Activated CD8-positive, alpha-beta T cell treated with anti-CD3 and anti-CD28 coated beads, Interleukin-2, amount 10 ng/mL, durations not matched to agents 7 days and 5 days (primary cell): ENCODE data around the gene PCSK6. TPM values are rescaled to one million over a fixed set of nuclear protein-coding genes. Genes with fewer than 3 reads are reported as not detected.
"Not testable (repeated sequence)": the region's sequence is repeated elsewhere in the genome, so short reads cannot be mapped to it uniquely, and the experiment has no call there.

ENCODE experiments used
- ATAC-seq: fragments of 150-1000 bp; cut with Tn5 transposase; one replicate; pipeline ENCODE4 v1.10.0; 2021; ENCODE audit warnings: moderate library complexity
- CTCF ChIA-PET: fragments of 350-600 bp; sonication (Branson Sonifier 250); formaldehyde crosslinking; loops from one replicate; lab custom pipeline; 2021; ENCODE audit warnings: antibody characterized with exemption; lab: Charles Lee
- POLR2A ChIA-PET: fragments of 350-600 bp; sonication (Branson Sonifier 250); formaldehyde crosslinking; loops from one replicate; lab custom pipeline; 2021; ENCODE audit warnings: antibody characterized with exemption; lab: Charles Lee
- DNase-seq: peaks from one replicate; pipeline ENCODE4 v3.0.0-alpha.2; 2020
- H3K27ac Mint-ChIP-seq: one replicate; pipeline ENCODE4 v1.8.0; 2021; ENCODE audit warnings: mild to moderate bottlenecking, mixed read lengths
- H3K27me3 Mint-ChIP-seq: one replicate; pipeline ENCODE4 v1.8.0; 2021; ENCODE audit warnings: low read depth, mixed read lengths
- H3K36me3 Mint-ChIP-seq: one replicate; pipeline ENCODE4 v1.8.0; 2021; ENCODE audit warnings: low read depth, mixed read lengths
- H3K4me1 Mint-ChIP-seq: one replicate; pipeline ENCODE4 v1.8.0; 2021; ENCODE audit warnings: low read depth, mixed read lengths
- H3K4me3 Mint-ChIP-seq: one replicate; pipeline ENCODE4 v1.8.0; 2021; ENCODE audit warnings: mild to moderate bottlenecking, mixed read lengths
- H3K9me3 Mint-ChIP-seq: one replicate; pipeline ENCODE4 v1.8.0; 2022; ENCODE audit warnings: mixed read lengths; ENCODE audit not compliant: insufficient read depth
- total RNA-seq, 2 experiments: library from RNA; stranded (reverse); gene quantifications; one replicate each; pipeline ENCODE4 v1.2.3, GENCODE V29; 2021

Gene PCSK6
- total RNA-seq, 2 experiments from 2014 or later: 0.68 to 0.76 TPM

- ChIA-PET POLR2A (no interaction called here), CTCF (no interaction called here)
- H3K27me3 Mint-ChIP-seq: no peaks in the 10 kb centered on the region
- H3K27ac Mint-ChIP-seq: no peak overlapping the region
- no peak for DNase-seq
- no peaks in the 10 kb centered on the region for H3K36me3 Mint-ChIP-seq
- no peak overlapping the region for H3K4me3 Mint-ChIP-seq
- no peak for ATAC-seq
- peaks cover 6% of the 10 kb centered on the region for H3K4me1 Mint-ChIP-seq
- no peaks in the 10 kb centered on the region for H3K9me3 Mint-ChIP-seq
Observed at GRCh38 chr15:101406036-101406435, 83.5 kb downstream of the PCSK6 start.

GRCh38 chr15:101404245-101404644 lies 85.3 kb downstream of the PCSK6 start:
- no peak for DNase-seq
- Mint-ChIP-seq H3K27me3 (no peaks in the 10 kb centered on the region), H3K4me3 (no peak overlapping the region), H3K4me1 (peaks cover 6% of the 10 kb centered on the region), H3K36me3 (no peaks in the 10 kb centered on the region), H3K27ac (no peak overlapping the region), H3K9me3 (no peaks in the 10 kb centered on the region)
- ChIA-PET CTCF (interaction anchor here (1.0 to 1.1 kb wide), 2 partner anchors 98 to 104 kb away, joined by 3 read pairs; no protein-coding TSS in a partner anchor), POLR2A (no interaction called here)
- ATAC-seq: no peak

- H3K9me3 Mint-ChIP-seq, DNase-seq, CTCF ChIA-PET, H3K4me1 Mint-ChIP-seq, H3K4me3 Mint-ChIP-seq, ATAC-seq, POLR2A ChIA-PET, H3K36me3 Mint-ChIP-seq, H3K27me3 Mint-ChIP-seq, H3K27ac Mint-ChIP-seq: not testable (repeated sequence)
Observed at GRCh38 chr15:101402883-101403282, 86.6 kb downstream of the PCSK6 start.

GRCh38 chr15:101401286-101401685 lies 88.2 kb downstream of the PCSK6 start:
- DNase-seq (no peak), ATAC-seq (no peak)
- ChIA-PET POLR2A (no interaction called here), CTCF (no interaction called here)
- Mint-ChIP-seq H3K9me3 (no peaks in the 10 kb centered on the region), H3K36me3 (no peaks in the 10 kb centered on the region), H3K4me3 (no peak overlapping the region), H3K27ac (no peak overlapping the region), H3K27me3 (peaks cover 4% of the 10 kb centered on the region), H3K4me1 (peaks cover 9% of the 10 kb centered on the region)

GRCh38 chr15:101399431-101399830 lies 90.1 kb downstream of the PCSK6 start:
- ChIA-PET CTCF (no interaction called here), POLR2A (no interaction called here)
- Mint-ChIP-seq H3K36me3 (no peaks in the 10 kb centered on the region), H3K27me3 (peaks cover 4% of the 10 kb centered on the region), H3K4me3 (no peak overlapping the region), H3K27ac (no peak overlapping the region), H3K9me3 (no peaks in the 10 kb centered on the region), H3K4me1 (peaks cover 9% of the 10 kb centered on the region)
- no peak for ATAC-seq
- DNase-seq: no peak

GRCh38 chr15:101398247-101398646 lies 91.3 kb downstream of the PCSK6 start:
- H3K4me3 Mint-ChIP-seq: no peak overlapping the region
- ChIA-PET CTCF (interaction anchor here (1.7 kb wide), 1 partner anchor 104 kb away, joined by 8 read pairs; no protein-coding TSS in a partner anchor), POLR2A (no interaction called here)
- no peak for DNase-seq
- no peak for ATAC-seq
- no peak overlapping the region for H3K27ac Mint-ChIP-seq
- no peaks in the 10 kb centered on the region for H3K9me3 Mint-ChIP-seq
- peaks cover 4% of the 10 kb centered on the region for H3K27me3 Mint-ChIP-seq
- peaks cover 11% of the 10 kb centered on the region for H3K4me1 Mint-ChIP-seq
- no peaks in the 10 kb centered on the region for H3K36me3 Mint-ChIP-seq

GRCh38 chr15:101397521-101398003 lies 91.9 kb downstream of the PCSK6 start:
- peaks cover 5% of the 10 kb centered on the region for H3K27me3 Mint-ChIP-seq
- peak overlapping the region; percentile 14 for H3K4me3 Mint-ChIP-seq
- ATAC-seq: peak; percentile 44
- no peak for DNase-seq
- H3K36me3 Mint-ChIP-seq: no peaks in the 10 kb centered on the region
- POLR2A ChIA-PET: no interaction called here
- peak overlapping the region; percentile 71 for H3K27ac Mint-ChIP-seq
- H3K4me1 Mint-ChIP-seq: peaks cover 13% of the 10 kb centered on the region
- no peaks in the 10 kb centered on the region for H3K9me3 Mint-ChIP-seq
- CTCF ChIA-PET: interaction anchor here (1.7 kb wide), 1 partner anchor 104 kb away, joined by 8 read pairs; no protein-coding TSS in a partner anchor

- ATAC-seq (no peak), DNase-seq (no peak)
- Mint-ChIP-seq H3K9me3 (no peaks in the 10 kb centered on the region), H3K36me3 (no peaks in the 10 kb centered on the region), H3K4me3 (no peak overlapping the region), H3K27me3 (peaks cover 9% of the 10 kb centered on the region), H3K27ac (no peak overlapping the region), H3K4me1 (peaks cover 20% of the 10 kb centered on the region)
- ChIA-PET CTCF (interaction anchor here (1.7 kb wide), 1 partner anchor 105 kb away, joined by 8 read pairs; no protein-coding TSS in a partner anchor), POLR2A (no interaction called here)
Observed at GRCh38 chr15:101396484-101397261, 92.8 kb downstream of the PCSK6 start.

GRCh38 chr15:101394654-101395053 lies 94.9 kb downstream of the PCSK6 start:
- Mint-ChIP-seq H3K9me3 (no peaks in the 10 kb centered on the region), H3K27me3 (peaks cover 9% of the 10 kb centered on the region), H3K36me3 (no peaks in the 10 kb centered on the region), H3K4me1 (peaks cover 22% of the 10 kb centered on the region), H3K4me3 (no peak overlapping the region), H3K27ac (no peak overlapping the region)
- DNase-seq: no peak
- ChIA-PET POLR2A (no interaction called here), CTCF (no interaction called here)
- no peak for ATAC-seq

GRCh38 chr15:101394056-101394630 lies 95.4 kb downstream of the PCSK6 start:
- Mint-ChIP-seq H3K4me1 (peaks cover 22% of the 10 kb centered on the region), H3K9me3 (no peaks in the 10 kb centered on the region), H3K27me3 (peaks cover 9% of the 10 kb centered on the region), H3K4me3 (no peak overlapping the region), H3K36me3 (no peaks in the 10 kb centered on the region), H3K27ac (no peak overlapping the region)
- POLR2A ChIA-PET: no interaction called here
- DNase-seq: no peak
- no peak for ATAC-seq
- CTCF ChIA-PET: no interaction called here

GRCh38 chr15:101393172-101393571 lies 96.3 kb downstream of the PCSK6 start:
- peaks cover 22% of the 10 kb centered on the region for H3K4me1 Mint-ChIP-seq
- H3K27me3 Mint-ChIP-seq: peaks cover 9% of the 10 kb centered on the region
- POLR2A ChIA-PET: no interaction called here

GRCh38 chr15:101391981-101392640 lies 97.4 kb downstream of the PCSK6 start:
- DNase-seq (no peak), ATAC-seq (no peak)
- H3K4me1 Mint-ChIP-seq: peaks cover 13% of the 10 kb centered on the region
- ChIA-PET POLR2A (no interaction called here), CTCF (interaction anchor here (1.1 to 1.3 kb wide), 3 partner anchors 19 to 72 kb away, joined by 3 read pairs; no protein-coding TSS in a partner anchor)
- no peaks in the 10 kb centered on the region for H3K36me3 Mint-ChIP-seq
- H3K4me3 Mint-ChIP-seq: no peak overlapping the region
- no peak overlapping the region for H3K27ac Mint-ChIP-seq
- H3K27me3 Mint-ChIP-seq: peaks cover 5% of the 10 kb centered on the region
- H3K9me3 Mint-ChIP-seq: no peaks in the 10 kb centered on the region

More at GRCh38 chr15:101393172-101393571, 96.3 kb downstream of the PCSK6 start:
- Mint-ChIP-seq H3K4me3 (no peak overlapping the region), H3K9me3 (no peaks in the 10 kb centered on the region), H3K27ac (no peak overlapping the region), H3K36me3 (no peaks in the 10 kb centered on the region)
- ATAC-seq (no peak), DNase-seq (no peak)
- CTCF ChIA-PET: no interaction called here
